ENCODE measurements around the gene AGK.

DNA sequence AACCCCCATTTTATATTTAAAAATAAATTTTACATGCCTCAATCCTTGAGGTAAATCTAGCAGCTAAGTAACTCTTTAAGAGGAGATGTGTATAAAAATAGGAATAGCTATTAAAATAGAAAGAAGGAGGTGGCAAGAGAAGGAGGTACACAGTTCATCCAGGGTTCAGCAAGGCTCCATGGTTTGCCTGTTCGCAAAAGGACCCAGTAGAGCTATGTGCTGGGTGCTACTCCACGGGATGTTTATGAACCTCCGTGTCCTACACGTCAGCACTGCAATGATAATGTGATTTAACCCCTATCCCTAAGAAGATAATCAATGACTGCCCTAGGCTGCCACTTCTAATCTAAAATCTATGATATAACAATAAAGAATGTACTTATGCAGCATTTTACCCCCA, 151.7 kb downstream of the AGK start:
- TF ChIP-seq, protein P1, sequence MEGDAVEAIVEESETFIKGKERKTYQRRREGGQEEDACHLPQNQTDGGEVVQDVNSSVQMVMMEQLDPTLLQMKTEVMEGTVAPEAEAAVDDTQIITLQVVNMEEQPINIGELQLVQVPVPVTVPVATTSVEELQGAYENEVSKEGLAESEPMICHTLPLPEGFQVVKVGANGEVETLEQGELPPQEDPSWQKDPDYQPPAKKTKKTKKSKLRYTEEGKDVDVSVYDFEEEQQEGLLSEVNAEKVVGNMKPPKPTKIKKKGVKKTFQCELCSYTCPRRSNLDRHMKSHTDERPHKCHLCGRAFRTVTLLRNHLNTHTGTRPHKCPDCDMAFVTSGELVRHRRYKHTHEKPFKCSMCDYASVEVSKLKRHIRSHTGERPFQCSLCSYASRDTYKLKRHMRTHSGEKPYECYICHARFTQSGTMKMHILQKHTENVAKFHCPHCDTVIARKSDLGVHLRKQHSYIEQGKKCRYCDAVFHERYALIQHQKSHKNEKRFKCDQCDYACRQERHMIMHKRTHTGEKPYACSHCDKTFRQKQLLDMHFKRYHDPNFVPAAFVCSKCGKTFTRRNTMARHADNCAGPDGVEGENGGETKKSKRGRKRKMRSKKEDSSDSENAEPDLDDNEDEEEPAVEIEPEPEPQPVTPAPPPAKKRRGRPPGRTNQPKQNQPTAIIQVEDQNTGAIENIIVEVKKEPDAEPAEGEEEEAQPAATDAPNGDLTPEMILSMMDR (IDR thresholded peaks at IDR 0.05): no peak
- TF ChIP-seq JUN (CRISPR knock-in tag; IDR thresholded peaks at IDR 0.05) (no peak), PRRX2 (CRISPR knock-in tag; IDR thresholded peaks at IDR 0.05) (no peak), ETV6 (CRISPR knock-in tag; IDR thresholded peaks at IDR 0.05) (no peak), CREB1 (CRISPR knock-in tag; IDR thresholded peaks at IDR 0.05) (no peak), ZNF423 (CRISPR knock-in tag; IDR thresholded peaks at IDR 0.05) (no peak)
- TF ChIP-seq, protein P2, sequence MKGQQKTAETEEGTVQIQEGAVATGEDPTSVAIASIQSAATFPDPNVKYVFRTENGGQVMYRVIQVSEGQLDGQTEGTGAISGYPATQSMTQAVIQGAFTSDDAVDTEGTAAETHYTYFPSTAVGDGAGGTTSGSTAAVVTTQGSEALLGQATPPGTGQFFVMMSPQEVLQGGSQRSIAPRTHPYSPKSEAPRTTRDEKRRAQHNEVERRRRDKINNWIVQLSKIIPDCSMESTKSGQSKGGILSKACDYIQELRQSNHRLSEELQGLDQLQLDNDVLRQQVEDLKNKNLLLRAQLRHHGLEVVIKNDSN (CRISPR knock-in tag; IDR thresholded peaks at IDR 0.05): no peak
- TF ChIP-seq, protein P3, sequence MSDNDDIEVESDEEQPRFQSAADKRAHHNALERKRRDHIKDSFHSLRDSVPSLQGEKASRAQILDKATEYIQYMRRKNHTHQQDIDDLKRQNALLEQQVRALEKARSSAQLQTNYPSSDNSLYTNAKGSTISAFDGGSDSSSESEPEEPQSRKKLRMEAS (CRISPR knock-in tag; IDR thresholded peaks at IDR 0.05): no peak
- TF ChIP-seq, protein P4, sequence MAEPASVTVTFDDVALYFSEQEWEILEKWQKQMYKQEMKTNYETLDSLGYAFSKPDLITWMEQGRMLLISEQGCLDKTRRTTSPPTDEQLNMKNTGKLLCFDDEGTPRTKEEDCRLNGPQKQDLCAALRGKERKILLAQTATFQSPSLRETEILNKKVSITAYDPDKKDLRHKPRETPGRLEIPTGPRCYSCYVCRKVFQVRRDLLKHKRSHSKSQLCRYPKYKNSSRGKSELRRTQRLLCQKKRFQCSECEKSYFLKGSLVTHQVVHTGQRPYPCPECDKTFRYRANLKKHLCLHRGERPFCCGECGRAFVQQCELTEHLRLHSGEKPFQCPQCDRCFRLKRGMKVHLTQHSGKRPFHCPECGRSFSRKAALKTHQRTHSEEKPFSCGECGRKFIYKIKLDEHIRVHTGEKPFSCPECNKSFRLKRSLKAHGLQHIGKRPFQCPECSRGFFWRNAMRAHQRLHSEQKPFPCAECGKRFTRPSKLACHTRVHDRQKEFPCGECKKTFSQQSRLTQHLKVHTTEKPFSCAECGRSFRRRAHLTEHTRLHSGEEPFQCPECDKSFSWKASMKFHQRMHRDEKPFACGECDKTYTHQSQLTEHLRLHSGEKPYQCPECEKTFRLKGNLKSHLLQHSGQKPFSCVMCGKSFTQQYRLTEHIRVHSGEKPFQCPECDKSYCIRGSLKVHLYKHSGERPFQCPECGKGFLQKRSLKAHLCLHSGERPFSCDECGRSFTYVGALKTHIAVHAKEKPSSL (CRISPR knock-in tag; conservative IDR thresholded peaks at IDR 0.05): no peak
- TF ChIP-seq, protein P5, sequence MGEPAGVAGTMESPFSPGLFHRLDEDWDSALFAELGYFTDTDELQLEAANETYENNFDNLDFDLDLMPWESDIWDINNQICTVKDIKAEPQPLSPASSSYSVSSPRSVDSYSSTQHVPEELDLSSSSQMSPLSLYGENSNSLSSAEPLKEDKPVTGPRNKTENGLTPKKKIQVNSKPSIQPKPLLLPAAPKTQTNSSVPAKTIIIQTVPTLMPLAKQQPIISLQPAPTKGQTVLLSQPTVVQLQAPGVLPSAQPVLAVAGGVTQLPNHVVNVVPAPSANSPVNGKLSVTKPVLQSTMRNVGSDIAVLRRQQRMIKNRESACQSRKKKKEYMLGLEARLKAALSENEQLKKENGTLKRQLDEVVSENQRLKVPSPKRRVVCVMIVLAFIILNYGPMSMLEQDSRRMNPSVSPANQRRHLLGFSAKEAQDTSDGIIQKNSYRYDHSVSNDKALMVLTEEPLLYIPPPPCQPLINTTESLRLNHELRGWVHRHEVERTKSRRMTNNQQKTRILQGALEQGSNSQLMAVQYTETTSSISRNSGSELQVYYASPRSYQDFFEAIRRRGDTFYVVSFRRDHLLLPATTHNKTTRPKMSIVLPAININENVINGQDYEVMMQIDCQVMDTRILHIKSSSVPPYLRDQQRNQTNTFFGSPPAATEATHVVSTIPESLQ (CRISPR knock-in tag; IDR thresholded peaks at IDR 0.05): no peak
- TF ChIP-seq, protein P6, sequence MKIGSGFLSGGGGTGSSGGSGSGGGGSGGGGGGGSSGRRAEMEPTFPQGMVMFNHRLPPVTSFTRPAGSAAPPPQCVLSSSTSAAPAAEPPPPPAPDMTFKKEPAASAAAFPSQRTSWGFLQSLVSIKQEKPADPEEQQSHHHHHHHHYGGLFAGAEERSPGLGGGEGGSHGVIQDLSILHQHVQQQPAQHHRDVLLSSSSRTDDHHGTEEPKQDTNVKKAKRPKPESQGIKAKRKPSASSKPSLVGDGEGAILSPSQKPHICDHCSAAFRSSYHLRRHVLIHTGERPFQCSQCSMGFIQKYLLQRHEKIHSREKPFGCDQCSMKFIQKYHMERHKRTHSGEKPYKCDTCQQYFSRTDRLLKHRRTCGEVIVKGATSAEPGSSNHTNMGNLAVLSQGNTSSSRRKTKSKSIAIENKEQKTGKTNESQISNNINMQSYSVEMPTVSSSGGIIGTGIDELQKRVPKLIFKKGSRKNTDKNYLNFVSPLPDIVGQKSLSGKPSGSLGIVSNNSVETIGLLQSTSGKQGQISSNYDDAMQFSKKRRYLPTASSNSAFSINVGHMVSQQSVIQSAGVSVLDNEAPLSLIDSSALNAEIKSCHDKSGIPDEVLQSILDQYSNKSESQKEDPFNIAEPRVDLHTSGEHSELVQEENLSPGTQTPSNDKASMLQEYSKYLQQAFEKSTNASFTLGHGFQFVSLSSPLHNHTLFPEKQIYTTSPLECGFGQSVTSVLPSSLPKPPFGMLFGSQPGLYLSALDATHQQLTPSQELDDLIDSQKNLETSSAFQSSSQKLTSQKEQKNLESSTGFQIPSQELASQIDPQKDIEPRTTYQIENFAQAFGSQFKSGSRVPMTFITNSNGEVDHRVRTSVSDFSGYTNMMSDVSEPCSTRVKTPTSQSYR (CRISPR knock-in tag; IDR thresholded peaks at IDR 0.05): no peak
- TF ChIP-seq, protein P7, sequence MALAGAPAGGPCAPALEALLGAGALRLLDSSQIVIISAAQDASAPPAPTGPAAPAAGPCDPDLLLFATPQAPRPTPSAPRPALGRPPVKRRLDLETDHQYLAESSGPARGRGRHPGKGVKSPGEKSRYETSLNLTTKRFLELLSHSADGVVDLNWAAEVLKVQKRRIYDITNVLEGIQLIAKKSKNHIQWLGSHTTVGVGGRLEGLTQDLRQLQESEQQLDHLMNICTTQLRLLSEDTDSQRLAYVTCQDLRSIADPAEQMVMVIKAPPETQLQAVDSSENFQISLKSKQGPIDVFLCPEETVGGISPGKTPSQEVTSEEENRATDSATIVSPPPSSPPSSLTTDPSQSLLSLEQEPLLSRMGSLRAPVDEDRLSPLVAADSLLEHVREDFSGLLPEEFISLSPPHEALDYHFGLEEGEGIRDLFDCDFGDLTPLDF (CRISPR knock-in tag; IDR thresholded peaks at IDR 0.05): no peak
